Stimulated activated CD4-positive, alpha-beta T cell treated with anti-CD3 and anti-CD28 coated beads, Interleukin-1b, Interleukin-23, amount 100 ng/mL, for 48 hours (primary cell): Measurements from ENCODE around the gene KLK7.

Experiments
- DNase-seq: peaks from one replicate; pipeline ENCODE4 v3.0.0-alpha.2; 2020

The KLK7 gene

GRCh38 chr19:50983625-50984292 is at the start of gene KLK7:
KLK7 (minus strand) TSS chr19:50983917; CDS start chr19:50982399, 1,518 bp downstream.
- no peak for DNase-seq

GRCh38 chr19:51031880-51032225 is 48.1 kb upstream of the KLK7 start:
- DNase-seq = no peak

GRCh38 chr19:51031220-51031879 is 47.6 kb upstream of the KLK7 start:
- no peak for DNase-seq

GRCh38 chr19:51030631-51031030 is 46.9 kb upstream of the KLK7 start:
- DNase-seq = no peak

- DNase-seq = no peak
Measured at GRCh38 chr19:51029718-51030117, 46.0 kb upstream of the KLK7 start.

GRCh38 chr19:51027873-51028272 is 44.2 kb upstream of the KLK7 start:
- DNase-seq = no peak

- DNase-seq = no peak
Measured at GRCh38 chr19:51027126-51027806, 43.5 kb upstream of the KLK7 start.

- DNase-seq = no peak
Measured at GRCh38 chr19:51026554-51026831, 42.8 kb upstream of the KLK7 start, which contains the start of gene KLK11. KLK11 (minus strand) TSS chr19:51026616; CDS start chr19:51025631, 985 bp downstream.

GRCh38 chr19:51025809-51026553 is 42.3 kb upstream of the KLK7 start:
- no peak for DNase-seq

- DNase-seq = no peak
Measured at GRCh38 chr19:51025401-51025800, 41.7 kb upstream of the KLK7 start.

GRCh38 chr19:51024924-51025323 is 41.2 kb upstream of the KLK7 start:
- no peak for DNase-seq

GRCh38 chr19:51023946-51024345 is 40.2 kb upstream of the KLK7 start:
- DNase-seq = no peak

- no peak for DNase-seq
Measured at GRCh38 chr19:51022526-51022925, 38.8 kb upstream of the KLK7 start.

- DNase-seq = no peak
Measured at GRCh38 chr19:51020988-51021651, 37.4 kb upstream of the KLK7 start.

GRCh38 chr19:51019544-51019925 is 35.8 kb upstream of the KLK7 start, which contains the start of gene KLK10:
KLK10 (minus strand) TSS chr19:51019709; CDS start chr19:51019130, 579 bp downstream.
- no peak for DNase-seq

- no peak for DNase-seq
Measured at GRCh38 chr19:51018745-51019543, 35.2 kb upstream of the KLK7 start.

GRCh38 chr19:51016798-51017683 is 33.3 kb upstream of the KLK7 start:
- DNase-seq = peak; percentile 69

GRCh38 chr19:51015691-51016267 is 32.1 kb upstream of the KLK7 start:
- no peak for DNase-seq

- no peak for DNase-seq
Measured at GRCh38 chr19:51014242-51014641, 30.5 kb upstream of the KLK7 start.

- DNase-seq = no peak
Measured at GRCh38 chr19:51012661-51013190, 29.0 kb upstream of the KLK7 start.
